ENCODE measurements around the gene TDRD3.

TDRD3 gene

DNA sequence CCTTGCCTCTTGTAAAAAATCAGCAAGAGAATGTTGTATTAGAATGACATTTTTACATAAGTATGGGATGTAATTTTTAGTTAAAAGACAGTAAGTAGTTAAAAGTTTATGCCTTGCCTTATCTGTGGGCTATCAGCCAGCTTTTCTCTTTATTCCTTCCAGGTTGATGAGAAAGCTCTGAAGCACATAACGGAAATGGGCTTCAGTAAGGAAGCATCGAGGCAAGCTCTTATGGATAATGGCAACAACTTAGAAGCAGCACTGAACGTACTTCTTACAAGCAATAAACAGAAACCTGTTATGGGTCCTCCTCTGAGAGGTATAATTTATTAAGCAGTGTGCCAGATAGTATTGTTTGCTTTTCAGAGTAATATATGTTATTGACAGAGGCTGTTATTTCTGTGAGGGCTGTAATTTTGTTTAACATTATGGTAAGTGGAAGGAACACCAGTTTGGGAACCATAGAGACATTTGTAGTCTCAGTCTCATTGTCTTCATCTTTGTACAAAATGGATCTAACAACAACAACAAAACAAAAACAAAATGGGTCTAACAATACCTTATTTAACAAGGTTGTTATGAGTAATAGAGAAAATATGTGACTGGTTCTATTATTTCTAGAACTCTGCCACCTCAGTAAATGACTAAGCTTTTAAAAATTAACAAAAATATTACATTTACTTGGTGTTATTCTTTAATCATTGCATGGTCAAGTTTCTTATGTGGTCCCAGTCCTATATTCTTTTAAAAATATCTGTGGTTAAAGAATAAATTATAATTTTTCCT, 112.8 kb downstream of the TDRD3 start:
- peak; percentile 7 to 48 for DNase-seq (ENCODE audit: low read depth in 2 of 2)
- H3K4me3 ChIP-seq (replicated peaks in 1 of 2; ENCODE audit: low read depth in 2 of 2, low read length in 2 of 2) = no peak overlapping the region
- TF ChIP-seq, protein P1, sequence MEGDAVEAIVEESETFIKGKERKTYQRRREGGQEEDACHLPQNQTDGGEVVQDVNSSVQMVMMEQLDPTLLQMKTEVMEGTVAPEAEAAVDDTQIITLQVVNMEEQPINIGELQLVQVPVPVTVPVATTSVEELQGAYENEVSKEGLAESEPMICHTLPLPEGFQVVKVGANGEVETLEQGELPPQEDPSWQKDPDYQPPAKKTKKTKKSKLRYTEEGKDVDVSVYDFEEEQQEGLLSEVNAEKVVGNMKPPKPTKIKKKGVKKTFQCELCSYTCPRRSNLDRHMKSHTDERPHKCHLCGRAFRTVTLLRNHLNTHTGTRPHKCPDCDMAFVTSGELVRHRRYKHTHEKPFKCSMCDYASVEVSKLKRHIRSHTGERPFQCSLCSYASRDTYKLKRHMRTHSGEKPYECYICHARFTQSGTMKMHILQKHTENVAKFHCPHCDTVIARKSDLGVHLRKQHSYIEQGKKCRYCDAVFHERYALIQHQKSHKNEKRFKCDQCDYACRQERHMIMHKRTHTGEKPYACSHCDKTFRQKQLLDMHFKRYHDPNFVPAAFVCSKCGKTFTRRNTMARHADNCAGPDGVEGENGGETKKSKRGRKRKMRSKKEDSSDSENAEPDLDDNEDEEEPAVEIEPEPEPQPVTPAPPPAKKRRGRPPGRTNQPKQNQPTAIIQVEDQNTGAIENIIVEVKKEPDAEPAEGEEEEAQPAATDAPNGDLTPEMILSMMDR (IDR thresholded peaks at IDR 0.05; ENCODE audit: low read depth, low read length) = no peak

DNA sequence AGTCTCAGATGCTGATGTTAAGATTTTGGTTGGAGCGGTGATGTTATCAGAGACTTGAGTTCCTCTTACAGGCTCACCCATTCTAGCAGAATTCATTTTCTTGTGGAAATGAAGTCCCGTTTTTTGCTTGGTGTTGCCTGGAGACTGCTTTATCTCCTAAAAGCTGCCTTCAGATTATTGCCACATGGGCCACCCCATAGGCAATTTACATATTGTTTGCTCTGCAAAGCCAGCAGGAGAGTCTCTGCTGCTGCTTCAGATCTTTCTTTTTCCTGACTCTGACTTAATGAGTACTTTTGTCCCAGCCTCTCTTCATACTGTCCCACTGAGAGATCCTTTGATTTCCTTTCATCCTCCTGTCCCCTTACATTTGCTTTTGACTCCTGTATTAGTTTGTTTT, 114.6 kb downstream of the TDRD3 start:
- no peak overlapping the region for H3K4me3 ChIP-seq (replicated peaks in 1 of 2; ENCODE audit: low read depth in 2 of 2, low read length in 2 of 2)
- TF ChIP-seq, protein P1 (IDR thresholded peaks at IDR 0.05; ENCODE audit: low read depth, low read length) = no peak
- DNase-seq (ENCODE audit: low read depth in 2 of 2) = no peak

DNA sequence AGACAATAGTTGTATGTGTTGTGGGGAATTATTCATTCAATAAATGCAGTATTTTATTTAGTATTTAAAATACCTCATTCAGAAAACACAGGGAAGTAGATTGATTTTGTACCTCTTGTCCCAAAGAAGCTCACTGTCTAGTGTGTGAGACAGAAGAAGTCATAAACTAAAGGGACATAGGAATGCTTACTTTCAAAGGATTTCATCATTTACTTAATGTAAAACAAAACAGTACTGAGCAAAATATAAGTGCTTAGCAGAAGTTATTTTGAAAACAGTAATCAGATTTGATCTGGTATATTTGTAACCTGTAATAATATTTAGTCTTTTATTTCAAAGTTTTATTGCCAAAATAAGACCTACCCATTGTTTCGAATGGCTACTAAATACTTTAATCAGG, 117.9 kb downstream of the TDRD3 start:
- H3K4me3 ChIP-seq (replicated peaks in 1 of 2; ENCODE audit: low read depth in 2 of 2, low read length in 2 of 2) = no peak overlapping the region
- DNase-seq (ENCODE audit: low read depth in 2 of 2) = no peak
- TF ChIP-seq, protein P1 (IDR thresholded peaks at IDR 0.05; ENCODE audit: low read depth, low read length) = no peak

DNA sequence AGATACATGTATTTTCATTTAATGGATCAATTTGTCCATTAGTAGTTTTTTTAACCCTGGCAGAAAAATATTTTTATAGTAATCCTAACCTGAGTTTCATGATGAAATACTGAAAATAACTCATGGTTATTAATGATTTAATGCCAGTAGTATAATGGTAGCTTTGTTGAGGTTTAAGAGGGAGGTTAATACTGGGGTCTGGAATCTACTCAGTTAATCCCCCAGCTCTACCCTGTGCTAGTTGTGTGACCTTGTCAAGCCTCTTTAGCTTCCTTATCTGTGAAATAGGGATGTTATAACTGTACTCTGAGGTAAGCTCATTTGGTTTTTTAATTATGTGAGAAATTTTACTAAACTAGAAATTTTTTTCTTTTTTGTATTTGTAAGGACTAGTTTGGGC, 122.5 kb downstream of the TDRD3 start:
- TF ChIP-seq, protein P1 (IDR thresholded peaks at IDR 0.05; ENCODE audit: low read depth, low read length) = no peak
- no peak overlapping the region for H3K4me3 ChIP-seq (replicated peaks in 1 of 2; ENCODE audit: low read depth in 2 of 2, low read length in 2 of 2)
- DNase-seq (ENCODE audit: low read depth in 2 of 2) = no peak

DNA sequence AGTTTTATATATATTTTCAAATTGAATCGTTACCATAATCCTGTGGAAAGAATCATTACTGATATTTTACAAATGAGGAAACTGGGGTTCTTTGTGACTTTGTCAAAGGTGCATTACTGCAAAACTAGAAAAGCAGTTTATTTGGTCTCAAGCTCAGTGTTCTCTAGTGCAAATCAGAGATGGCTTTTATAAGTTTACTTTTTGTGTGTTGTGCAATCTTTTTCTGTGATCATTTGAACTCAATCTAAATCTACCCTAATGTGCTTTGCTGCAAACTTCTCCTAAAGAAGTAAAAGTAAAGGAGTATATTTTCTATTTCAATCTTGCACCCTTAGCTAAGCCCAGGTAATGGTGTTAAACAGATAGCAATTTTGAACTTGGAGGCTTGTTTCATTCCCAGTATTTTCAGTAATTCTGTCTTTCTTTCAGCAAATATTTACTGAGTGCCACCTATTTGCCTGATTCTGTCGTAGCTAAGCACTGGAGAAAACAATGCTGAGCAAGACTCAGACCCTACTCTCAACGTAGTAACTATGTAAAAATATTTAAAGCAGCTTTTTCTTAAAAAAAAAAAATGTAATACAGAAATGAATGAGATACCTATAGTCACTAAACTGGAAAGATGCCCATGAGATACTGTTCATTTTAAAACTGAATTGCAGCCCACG, 124.0 kb downstream of the TDRD3 start:
- no peak overlapping the region for H3K4me3 ChIP-seq (replicated peaks in 1 of 2; ENCODE audit: low read depth in 2 of 2, low read length in 2 of 2)
- TF ChIP-seq, protein P1 (IDR thresholded peaks at IDR 0.05; ENCODE audit: low read depth, low read length) = no peak
- DNase-seq (ENCODE audit: low read depth in 2 of 2) = no peak

DNA sequence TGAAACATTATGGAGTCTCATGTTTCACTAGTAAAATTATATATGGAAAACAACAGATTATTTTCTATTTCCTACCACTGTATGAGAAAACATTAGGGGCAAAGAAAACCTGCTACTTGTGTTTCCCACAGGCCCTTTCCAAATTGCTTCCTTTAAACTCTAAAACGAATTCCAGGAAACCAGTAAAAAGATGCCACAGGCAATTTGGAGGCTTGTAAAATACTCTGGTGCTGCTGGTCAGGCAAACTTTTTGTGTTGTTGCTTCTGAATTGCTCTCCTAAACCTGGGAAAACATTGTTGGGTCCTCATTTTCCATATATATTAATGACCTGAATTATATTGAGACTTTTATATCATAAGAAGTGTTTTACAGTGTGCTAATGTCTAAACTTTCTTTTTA, 141.5 kb downstream of the TDRD3 start:
- TF ChIP-seq, protein P1 (IDR thresholded peaks at IDR 0.05; ENCODE audit: low read depth, low read length) = no peak
- H3K4me3 ChIP-seq (replicated peaks in 1 of 2; ENCODE audit: low read depth in 2 of 2, low read length in 2 of 2) = no peak overlapping the region
- DNase-seq (ENCODE audit: low read depth in 2 of 2) = no peak

Data from cardiac fibroblast (primary cell).